Liver (tissue), 9 donors: ENCODE results near the gene C20orf173. TPM values are rescaled to one million over a fixed set of nuclear protein-coding genes. Genes with fewer than 3 reads are reported as not detected.

Experiments
- DNase-seq: peaks from one replicate; pipeline ENCODE4 v3.0.0-alpha.2; 2017; ENCODE audit warnings: low spot score
- H3K27ac ChIP-seq, 2 donors: one replicate each; pipeline ENCODE4 v1.7.0; 2013; ENCODE audit warnings: inconsistent platforms in 2 of 2, low read length in 2 of 2, control low read depth in 1 of 2, low read depth in 1 of 2, mild to moderate bottlenecking in 1 of 2
- H3K27me3 ChIP-seq, 4 donors: one replicate each; pipeline versions ENCODE4 v1.6.1 to v1.7.0; 2013; ENCODE audit warnings: low read length in 3 of 4, inconsistent platforms in 1 of 4, mild to moderate bottlenecking in 1 of 4, moderate library complexity in 1 of 4; ENCODE audit not compliant: control insufficient read depth in 4 of 4, insufficient read depth in 4 of 4
- H3K36me3 ChIP-seq, 4 donors: one replicate each; pipeline versions ENCODE4 v1.6.1 to v1.7.0; 2013; ENCODE audit warnings: low read length in 3 of 4, mild to moderate bottlenecking in 3 of 4, low read depth in 1 of 4, moderate library complexity in 1 of 4; ENCODE audit not compliant: control insufficient read depth in 4 of 4, insufficient read depth in 3 of 4
- H3K4me1 ChIP-seq, 4 donors: one replicate each; pipeline versions ENCODE4 v1.6.1 to v1.7.0; 2013; ENCODE audit warnings: low read length in 3 of 4, mild to moderate bottlenecking in 3 of 4, moderate library complexity in 1 of 4; ENCODE audit not compliant: control insufficient read depth in 4 of 4, insufficient read depth in 4 of 4
- H3K4me3 ChIP-seq, 3 donors: one replicate each; pipeline versions ENCODE4 v1.6.1 to v1.7.0; 2013; ENCODE audit warnings: low read length in 3 of 3, control low read depth in 1 of 3, low read depth in 1 of 3, mild to moderate bottlenecking in 1 of 3
- H3K9ac ChIP-seq, 2 donors: one replicate each; pipeline ENCODE4 v1.7.0; 2013; ENCODE audit warnings: low read length in 2 of 2, mild to moderate bottlenecking in 2 of 2, moderate library complexity in 2 of 2, control low read depth in 1 of 2, low read depth in 1 of 2
- H3K9me3 ChIP-seq, 4 donors: one replicate each; pipeline versions ENCODE4 v1.6.1 to v1.7.0; 2013; ENCODE audit warnings: low read length in 3 of 4; ENCODE audit not compliant: control insufficient read depth in 4 of 4
- ATF3 ChIP-seq: IDR thresholded peaks from 2 replicates; pipeline ENCODE4 v1.6.1; 2016; ENCODE audit warnings: antibody characterized with exemption
- CTCF ChIP-seq: fragments of 150-350 bp; IDR thresholded peaks from 2 replicates; pipeline ENCODE4 v1.5.1; 2017; ENCODE audit warnings: improper control_type of control experiment, low read depth, low read length; ENCODE audit not compliant: missing input control
- EGR1 ChIP-seq, 2 donors: IDR thresholded peaks; 2 replicates each; pipeline ENCODE4 v1.6.1; 2016 to 2018; ENCODE audit warnings: antibody characterized with exemption in 2 of 2, low read depth in 2 of 2
- GABPA ChIP-seq, 2 donors: IDR thresholded peaks in 1 of 2; conservative IDR thresholded peaks in 1 of 2; 2 replicates each; pipeline ENCODE4 v1.6.1; 2016; ENCODE audit warnings: antibody characterized with exemption in 2 of 2, mild to moderate bottlenecking in 1 of 2, moderate library complexity in 1 of 2
- HNF4G ChIP-seq: IDR thresholded peaks from 2 replicates; pipeline ENCODE4 v1.6.1; 2016; ENCODE audit warnings: antibody characterized with exemption
- JUND ChIP-seq, 2 donors: IDR thresholded peaks; 2 replicates each; pipeline ENCODE4 v1.6.1; 2016; ENCODE audit warnings: antibody characterized with exemption in 2 of 2
- MAX ChIP-seq: IDR thresholded peaks from 2 replicates; pipeline ENCODE4 v1.6.1; 2016; ENCODE audit warnings: antibody characterized with exemption
- NR2F2 ChIP-seq: IDR thresholded peaks from 2 replicates; pipeline ENCODE4 v1.6.1; 2016; ENCODE audit warnings: antibody characterized with exemption
- RAD21 ChIP-seq, 2 donors: IDR thresholded peaks; 2 replicates each; pipeline ENCODE4 v1.6.1; 2016; ENCODE audit warnings: antibody characterized with exemption in 2 of 2, mild to moderate bottlenecking in 2 of 2
- ZBTB33 ChIP-seq: IDR thresholded peaks from 2 replicates; pipeline ENCODE4 v1.6.1; 2016; ENCODE audit warnings: antibody characterized with exemption
- WGBS: extraction: QIAGEN DNeasy Blood & Tissue Kit; methylation state at CpG from one replicate; pipeline ENCODE4 v1.1.7; 2013; 5-methylcytosine and 5-hydroxymethylcytosine counted together
- polyA plus RNA-seq, 2 donors: library from polyadenylated mRNA; stranded (reverse) in 1 of 2; unstranded in 1 of 2; fragments of 200-250 nt in 1 of 2; fragments of >200 nt in 1 of 2; fragmentation: Nextera tagmentation in 1 of 2; extraction: Ambion mirVana in 1 of 2; gene quantifications; one replicate each; pipeline versions ENCODE4 v1.2.1 to v1.2.3, GENCODE V29; 2013 to 2015
- total RNA-seq, 2 donors: library from RNA; depleted of rRNA; stranded (reverse); fragments of >200 nt; gene quantifications; one replicate each; pipeline ENCODE4 v1.2.3, GENCODE V29; 2014
- donor health status: healthy.
- donor health status: healthy.
- donor health status: healthy.
- donor health status: healthy.
- donor health status: healthy.

C20orf173 gene
- total and polyA plus RNA-seq, 4 donors = not detected

GRCh38 chr20:35506179-35506578, 23.3 kb downstream of the C20orf173 start:
- Histone ChIP-seq H3K27me3 (no peaks in the 10 kb centered on the region), H3K36me3 (peaks cover 6 to 85% (median 31%) of the 10 kb centered on the region in 4 donors), H3K4me3 (no peak overlapping the region), H3K4me1 (no peaks in the 10 kb centered on the region), H3K27ac (no peak overlapping the region), H3K9me3 (no peaks in the 10 kb centered on the region), H3K9ac (no peak overlapping the region)
- WGBS = 89% methylated on average over 3 of the region's 3 CpGs
- DNase-seq = no peak
- TF ChIP-seq GABPA (IDR thresholded peaks at IDR 0.05 in 1 of 2, conservative IDR thresholded peaks at IDR 0.05 in 1 of 2) (no peak), MAX (no peak), ZBTB33 (no peak), ATF3 (no peak), JUND (IDR thresholded peaks at IDR 0.05) (no peak), RAD21 (IDR thresholded peaks at IDR 0.05) (no peak), HNF4G (no peak), CTCF (no peak)

GRCh38 chr20:35504751-35505150, 24.7 kb downstream of the C20orf173 start:
- no peak overlapping the region for H3K27ac ChIP-seq
- peaks cover 6 to 83% (median 30%) of the 10 kb centered on the region in 4 donors for H3K36me3 ChIP-seq
- H3K4me3 ChIP-seq = no peak overlapping the region

More at GRCh38 chr20:35504751-35505150, 24.7 kb downstream of the C20orf173 start:
- TF ChIP-seq ZBTB33 = no peak
- TF ChIP-seq GABPA (IDR thresholded peaks at IDR 0.05 in 1 of 2, conservative IDR thresholded peaks at IDR 0.05 in 1 of 2) = no peak
- no peak for TF ChIP-seq NR2F2
- no peak for TF ChIP-seq EGR1 (IDR thresholded peaks at IDR 0.05; ENCODE audit: low read depth in 2 of 2)
- no peak for DNase-seq
- WGBS = over 99% methylated on average over 5 of the region's 5 CpGs
- H3K9me3 ChIP-seq = no peaks in the 10 kb centered on the region
- H3K27me3 ChIP-seq = no peaks in the 10 kb centered on the region
- H3K9ac ChIP-seq = no peak overlapping the region
- H3K4me1 ChIP-seq = no peaks in the 10 kb centered on the region
